GM19328 (cell line): ENCODE measurements around the gene STK32A.
"Not testable (repeated sequence)": the region's sequence is repeated elsewhere in the genome, so short reads cannot be mapped to it uniquely, and the experiment has no call there.

Experiments used
- ATAC-seq: cut with Tn5 transposase; IDR thresholded peaks from one replicate; pipeline ENCODE4 v1.9.1; 2021; ENCODE audit warnings: mild to moderate bottlenecking, moderate library complexity; ENCODE audit not compliant: unreplicated experiment

The STK32A gene

GRCh38 chr5:147234825-147235635 lies at the start of gene STK32A:
TSS of gene STK32A (plus strand) at chr5:147235026. CDS start at chr5:147239635, 4,609 bp downstream.
- ATAC-seq: no peak

DNA sequence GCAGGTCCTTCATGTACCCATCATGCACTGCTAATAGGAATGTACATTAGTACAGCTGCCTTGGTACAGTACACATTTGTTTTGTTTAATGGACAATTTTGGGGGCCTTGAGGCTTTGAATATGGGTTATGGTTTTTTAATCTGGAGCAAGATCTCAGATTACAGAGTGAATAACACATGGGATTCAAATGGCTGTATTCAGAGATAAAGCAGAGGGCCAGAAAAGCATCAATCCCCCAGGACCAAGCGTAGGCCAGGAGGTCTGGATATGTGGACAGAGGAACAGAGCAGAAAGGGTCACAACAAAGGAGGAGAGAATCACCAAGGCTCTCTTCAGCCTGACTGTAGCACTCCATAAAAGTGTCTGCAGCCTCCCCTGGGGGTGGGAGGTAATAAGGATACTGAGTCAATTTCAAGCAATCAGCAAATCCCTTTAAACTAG lies 47.7 kb upstream of the STK32A start:
- ATAC-seq: no peak

- ATAC-seq: no peak
Measured at GRCh38 chr5:147188200-147189108, 46.4 kb upstream of the STK32A start.

DNA sequence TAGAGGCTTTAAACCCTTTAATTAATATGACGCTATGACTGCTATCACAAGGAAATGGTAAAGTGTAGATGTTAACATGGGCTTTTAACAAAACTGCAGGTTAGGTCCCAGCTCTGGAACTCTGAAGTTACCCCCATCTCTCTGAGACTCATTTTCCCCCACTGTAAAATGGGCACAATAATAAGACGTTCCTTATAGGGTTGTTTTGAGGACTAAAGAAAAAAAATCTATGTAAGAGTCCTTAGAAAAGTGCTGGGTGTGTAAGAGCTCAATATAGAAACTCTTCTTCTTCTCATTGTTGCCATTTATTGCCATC lies 45.8 kb upstream of the STK32A start:
- ATAC-seq: no peak

DNA sequence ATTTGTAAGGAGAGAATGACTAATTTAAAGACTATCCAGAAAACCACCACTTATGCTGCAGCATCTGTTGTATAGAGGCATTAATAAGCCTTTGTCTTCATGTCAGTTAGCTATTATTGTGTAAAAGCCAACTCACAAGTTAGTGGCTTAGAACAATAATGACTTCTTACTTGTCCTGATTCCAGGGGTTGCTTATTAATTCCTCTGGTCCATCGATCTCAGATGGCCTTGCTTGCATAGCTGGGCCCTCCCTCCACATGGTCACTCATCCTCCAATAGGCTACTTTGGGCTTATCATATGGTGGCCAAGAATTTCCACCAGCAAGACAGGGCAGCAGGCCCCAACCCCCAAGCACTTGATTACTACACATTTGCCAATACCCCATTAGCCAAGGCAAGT lies 44.5 kb upstream of the STK32A start:
- no peak for ATAC-seq

DNA sequence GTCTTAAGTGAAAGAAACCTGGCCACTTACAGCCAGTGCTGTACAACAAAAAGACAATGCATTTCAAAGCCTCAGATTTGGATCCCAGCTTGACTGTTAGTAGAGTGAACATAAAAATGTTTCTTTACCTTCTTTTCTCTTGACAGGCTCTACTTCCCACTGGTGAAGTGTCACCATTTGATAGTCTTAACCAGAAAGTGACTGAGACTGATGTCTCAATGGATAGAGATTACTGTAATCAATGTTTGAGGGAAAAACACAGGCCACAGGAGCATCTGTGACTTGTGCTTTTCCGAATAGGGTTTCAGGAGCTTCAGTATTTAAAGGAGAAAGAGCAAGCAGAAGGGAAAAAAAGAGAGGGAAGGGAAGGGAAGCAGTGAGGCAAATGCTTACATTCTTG lies 41.7 kb upstream of the STK32A start:
- ATAC-seq: no peak

DNA sequence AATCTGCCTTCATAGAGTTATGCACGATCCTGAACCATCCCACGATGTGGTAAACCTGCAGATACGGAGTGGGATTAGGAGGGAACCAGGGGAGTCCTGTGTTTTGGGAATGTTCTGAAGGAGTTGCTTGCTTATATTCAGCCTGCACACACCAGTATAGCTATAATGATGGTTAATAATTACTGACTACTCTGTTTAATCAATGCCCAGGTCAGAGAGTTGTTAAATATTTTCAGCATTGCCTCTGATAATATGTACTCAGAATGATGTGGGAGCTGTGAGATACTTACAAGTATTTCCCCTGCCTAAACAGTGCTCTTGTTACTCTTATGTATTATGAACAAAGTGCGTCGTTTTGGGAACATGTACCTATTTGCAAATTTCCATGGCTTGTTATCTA lies 34.8 kb upstream of the STK32A start:
- no peak for ATAC-seq

GRCh38 chr5:147203213-147203612 lies 31.6 kb upstream of the STK32A start:
- ATAC-seq: no peak

DNA sequence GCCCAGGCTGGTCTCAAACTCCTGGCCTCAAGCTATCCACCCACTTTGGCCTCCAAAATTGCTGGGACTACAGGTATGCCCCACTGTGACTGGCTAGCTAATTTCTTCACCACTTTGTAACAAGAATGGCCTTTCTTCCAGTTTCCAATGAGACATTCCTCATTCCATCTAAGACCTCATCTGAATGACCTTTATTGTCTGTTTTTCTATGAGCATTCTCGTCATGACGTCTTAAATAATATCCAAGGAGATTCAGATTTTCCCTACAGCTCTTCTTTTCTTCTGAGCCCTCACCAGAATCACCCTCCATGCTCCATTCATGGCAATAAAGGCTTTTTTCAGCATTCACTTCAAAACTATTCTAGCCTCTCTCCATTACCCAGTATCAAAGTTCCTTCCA lies 30.2 kb upstream of the STK32A start:
- ATAC-seq: no peak

- ATAC-seq: no peak
Measured at GRCh38 chr5:147208134-147208533, 26.7 kb upstream of the STK32A start.

DNA sequence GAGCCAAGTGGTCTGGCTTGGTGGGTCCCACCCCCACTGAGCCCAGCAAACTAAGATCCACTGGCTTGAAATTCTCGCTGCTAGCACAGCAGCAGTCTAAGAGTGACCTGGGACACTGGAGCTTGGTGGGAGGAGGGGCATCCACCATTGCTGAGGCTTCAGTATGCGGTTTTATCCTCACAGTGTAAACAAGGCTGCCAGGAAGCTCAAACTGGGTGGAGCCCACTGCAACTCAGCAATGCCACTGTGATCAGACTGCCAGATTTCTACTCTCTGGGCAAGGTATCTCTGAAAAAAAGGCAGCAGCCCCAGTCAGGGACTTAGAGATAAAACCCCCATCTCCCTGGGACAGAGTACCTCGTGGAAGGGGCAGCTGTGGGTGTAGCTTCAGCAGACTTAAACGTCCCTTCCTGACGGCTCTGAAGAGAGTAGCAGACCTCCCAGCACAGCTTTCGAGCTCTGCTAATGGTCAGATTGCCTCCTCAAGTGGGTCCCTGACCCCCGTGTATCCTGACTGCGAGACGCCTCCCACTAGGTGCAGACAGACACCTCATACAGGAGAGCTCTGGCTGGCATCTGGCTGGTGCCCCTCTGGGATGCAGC lies 18.2 kb upstream of the STK32A start:
- ATAC-seq: no peak

DNA sequence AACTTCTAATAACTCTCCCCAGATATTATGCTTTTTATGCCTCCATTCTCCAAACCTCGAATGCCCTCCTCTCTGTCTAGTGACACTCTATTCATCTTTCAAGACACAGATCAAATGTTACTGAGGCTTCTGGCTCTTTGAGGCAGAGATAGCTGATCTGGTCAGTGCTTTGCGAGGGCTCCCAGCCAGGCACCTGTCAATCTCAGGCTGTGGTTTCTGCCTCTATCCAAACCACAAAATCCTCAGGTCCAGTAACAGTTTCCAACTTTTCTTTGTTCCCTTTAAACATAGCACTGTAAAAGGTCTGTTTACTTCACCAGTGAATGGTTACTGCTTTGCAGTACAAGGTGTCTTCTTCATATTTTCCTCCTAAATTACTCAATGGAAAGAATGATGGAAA lies 11.5 kb upstream of the STK32A start:
- ATAC-seq: no peak

GRCh38 chr5:147223948-147224791 lies 10.7 kb upstream of the STK32A start:
- ATAC-seq: no peak

DNA sequence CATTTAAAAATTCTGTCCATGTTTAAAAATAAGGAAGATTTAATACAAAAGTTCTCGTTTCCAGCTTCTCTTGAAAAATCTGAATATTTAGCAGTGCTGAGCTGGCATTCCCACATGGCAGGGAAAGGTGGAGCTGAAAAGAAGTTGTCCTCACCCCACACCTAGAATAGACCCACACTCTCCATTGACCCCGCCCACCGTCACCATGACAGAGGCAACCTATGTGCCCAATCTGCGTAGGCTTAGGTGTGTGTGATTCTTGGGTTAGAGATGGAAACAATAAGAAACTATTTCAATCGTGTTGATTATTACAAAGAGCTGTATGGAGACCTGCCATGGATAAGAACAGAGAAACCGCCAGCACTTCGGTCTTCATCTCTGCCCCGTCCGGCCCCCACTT lies 8.9 kb upstream of the STK32A start:
- no peak for ATAC-seq

DNA sequence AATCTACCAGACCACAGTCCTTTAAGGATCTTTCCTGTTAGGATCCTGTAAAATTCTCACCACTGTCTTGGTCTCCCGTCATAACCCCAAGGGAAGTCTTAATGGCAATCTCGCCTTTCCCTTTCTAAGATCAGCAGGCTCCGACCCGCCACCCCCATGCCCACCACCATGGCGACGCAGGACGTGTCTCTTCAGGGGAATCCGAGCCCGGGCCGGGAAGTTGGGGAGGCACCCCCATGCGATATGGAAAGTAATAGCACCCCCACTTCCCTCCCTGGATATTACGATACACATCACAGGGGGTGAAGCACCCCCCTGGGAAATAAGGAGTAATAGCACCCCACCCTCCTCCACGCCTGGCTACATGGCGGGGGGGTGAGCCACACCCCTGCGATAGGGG lies 8.3 kb upstream of the STK32A start:
- no peak for ATAC-seq

- ATAC-seq: no peak
Measured at GRCh38 chr5:147234239-147234824, 494 bp upstream of the STK32A start.

- no peak for ATAC-seq
Measured at GRCh38 chr5:147240266-147240985, 5.6 kb downstream of the STK32A start.

DNA sequence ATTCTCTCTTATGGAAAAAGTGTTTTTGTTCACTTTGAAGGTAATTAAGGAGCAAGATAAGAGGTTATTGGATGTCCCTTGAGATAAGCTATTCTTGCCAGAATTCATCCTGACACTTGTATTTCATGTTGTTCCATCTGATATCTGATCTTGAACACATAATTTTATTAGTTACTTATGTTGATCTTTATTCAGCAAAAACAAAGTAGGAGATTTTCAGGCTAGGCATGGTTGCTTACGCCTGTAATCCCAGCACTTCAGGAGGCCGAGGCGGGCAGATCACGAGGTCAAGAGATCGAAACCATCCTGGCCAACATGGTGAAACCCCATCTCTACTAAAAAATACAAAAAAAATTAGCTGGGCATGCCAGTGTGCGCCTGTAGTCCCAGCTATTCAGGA lies 8.4 kb downstream of the STK32A start:
- not testable (repeated sequence) for ATAC-seq

- ATAC-seq: no peak
Measured at GRCh38 chr5:147245381-147246165, 10.7 kb downstream of the STK32A start.
